GM12891 (cell line): ENCODE results near the gene KCNMA1.

Experiments used
- DNase-seq: peaks from one replicate; pipeline ENCODE4 v3.0.0; 2011; ENCODE audit warnings: low spot score; ENCODE audit not compliant: insufficient read length
- FAIRE-seq: peaks from 2 replicates; lab custom pipeline; 2011; peaks lifted over from hg19 to GRCh38; lab: Jason Lieb, UNC
- PAX5 ChIP-seq: IDR thresholded peaks from 2 replicates; pipeline ENCODE4 v1.6.1; 2011; ENCODE audit warnings: low read length, moderate library complexity, mild to moderate bottlenecking; ENCODE audit not compliant: insufficient read depth, severe bottlenecking
- POLR2A ChIP-seq: IDR thresholded peaks from 2 replicates; pipeline ENCODE4 v1.6.1; 2011; ENCODE audit warnings: low read depth, low read length, control low read depth
- POLR2AphosphoS5 ChIP-seq: IDR thresholded peaks from 2 replicates; pipeline ENCODE4 v1.6.1; 2011; ENCODE audit warnings: low read depth, low read length, control low read depth
- POU2F2 ChIP-seq: IDR thresholded peaks from 2 replicates; pipeline ENCODE4 v1.6.1; 2011; ENCODE audit warnings: low read depth, mild to moderate bottlenecking, control low read depth, low read length, moderate library complexity
- SPI1 ChIP-seq: IDR thresholded peaks from 2 replicates; pipeline ENCODE4 v1.6.1; 2011; ENCODE audit warnings: low read depth, low read length, control low read depth
- TAF1 ChIP-seq: IDR thresholded peaks from 2 replicates; pipeline ENCODE4 v1.6.1; 2011; ENCODE audit warnings: low read depth, low read length, control low read depth

KCNMA1 gene

DNA sequence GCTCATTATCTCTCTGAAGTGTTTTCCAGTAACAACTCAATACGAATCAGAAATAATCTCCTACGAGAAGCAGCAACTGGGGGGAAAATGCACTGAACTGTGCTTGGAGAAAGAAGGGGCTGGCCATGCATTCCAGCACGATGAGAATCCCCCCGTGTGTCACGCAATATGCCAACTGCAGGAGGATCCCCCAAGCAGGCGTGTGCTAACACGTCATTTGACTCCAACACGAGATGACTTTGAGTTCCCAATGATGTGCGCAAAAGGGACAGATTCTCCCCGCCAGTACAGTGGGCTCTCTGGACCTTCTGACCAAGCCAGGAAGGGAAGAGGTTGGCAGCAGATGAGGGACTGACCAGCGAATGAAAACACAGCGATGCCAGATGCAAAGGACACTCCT, 105.5 kb downstream of the KCNMA1 start:
- no peak for DNase-seq
- no peak for FAIRE-seq
- no peak for TF ChIP-seq POLR2AphosphoS5
- no peak for TF ChIP-seq SPI1
- TF ChIP-seq PAX5, result no peak

DNA sequence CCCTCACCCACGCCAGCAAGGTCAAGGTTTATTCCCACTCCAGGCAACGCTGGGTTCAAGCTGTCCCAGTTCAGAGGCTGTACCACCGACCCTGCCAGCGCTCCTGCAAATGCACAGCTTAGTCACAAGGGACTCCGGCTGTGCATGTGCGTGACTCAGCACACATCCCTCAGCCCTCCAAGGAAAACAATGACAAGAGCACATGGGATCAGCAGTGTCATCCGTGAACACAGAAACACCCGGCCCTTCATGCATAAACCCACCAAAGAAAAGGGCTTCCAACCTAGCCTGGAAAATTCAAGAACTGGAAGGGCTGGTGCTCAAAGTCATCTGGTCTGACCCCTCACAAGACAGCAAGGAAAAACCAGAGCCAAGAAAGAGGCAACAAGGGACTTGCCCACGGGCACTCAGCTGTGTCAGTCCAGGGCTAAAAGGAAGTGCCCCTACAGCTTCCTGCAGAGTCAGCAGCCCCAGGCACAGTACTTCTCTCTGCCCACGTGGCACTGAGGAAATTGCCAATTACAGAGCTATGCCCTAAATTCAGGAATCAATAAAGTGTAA, 106.1 kb downstream of the KCNMA1 start:
- FAIRE-seq, result no peak
- TF ChIP-seq POU2F2, result no peak
- TF ChIP-seq PAX5, result no peak
- TF ChIP-seq POLR2AphosphoS5, result no peak
- no peak for TF ChIP-seq POLR2A
- no peak for TF ChIP-seq SPI1
- no peak for TF ChIP-seq TAF1
- no peak for DNase-seq

DNA sequence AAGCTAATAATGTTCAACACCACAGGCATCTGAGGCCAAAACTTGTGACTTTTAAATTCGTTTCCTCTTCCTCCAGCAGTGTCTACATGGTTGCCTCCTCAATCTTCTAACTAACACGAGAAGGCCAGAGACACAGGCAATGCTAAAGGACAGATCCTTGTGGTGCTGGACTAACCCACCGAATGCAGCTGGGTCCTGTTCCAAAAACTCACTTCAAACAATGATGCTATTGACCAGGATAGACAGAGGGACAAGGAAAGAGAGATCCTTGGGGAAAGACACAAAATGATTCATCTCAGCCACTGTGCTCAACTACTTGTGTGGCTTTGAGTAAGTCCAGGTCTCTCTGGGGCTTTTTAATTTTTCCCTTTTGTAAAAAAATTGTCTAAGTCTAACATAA, 107.6 kb downstream of the KCNMA1 start:
- FAIRE-seq (no peak), DNase-seq (no peak)
- TF ChIP-seq POLR2AphosphoS5 (no peak), TAF1 (no peak), SPI1 (no peak), POU2F2 (no peak), POLR2A (no peak), PAX5 (no peak)

DNA sequence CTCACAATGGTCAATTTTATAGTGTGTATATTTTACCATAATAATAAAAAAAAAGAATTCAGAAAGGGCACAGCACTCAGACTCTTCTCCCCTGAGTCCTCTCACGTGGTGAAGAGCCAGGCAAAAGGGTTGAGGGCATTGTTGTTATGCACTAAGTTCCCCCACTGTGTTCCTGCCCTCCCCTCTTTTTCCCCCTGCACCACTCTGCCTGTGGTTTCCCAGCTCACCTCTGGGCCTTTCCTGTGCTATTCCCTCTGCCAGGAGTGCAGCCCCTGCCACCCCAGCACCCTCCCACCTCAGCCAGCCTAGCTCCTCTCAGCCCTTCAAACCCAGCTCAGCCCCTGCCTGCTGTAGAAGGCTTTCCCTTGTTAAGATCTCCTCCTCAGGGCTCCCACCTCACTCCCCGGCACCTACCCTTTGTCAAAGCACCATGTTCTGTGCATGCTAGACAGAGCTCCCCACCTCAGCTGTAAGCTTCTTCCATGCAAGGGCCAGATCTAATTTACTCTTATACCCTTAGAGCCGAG, 108.5 kb downstream of the KCNMA1 start:
- no peak for FAIRE-seq
- DNase-seq, result no peak
- TF ChIP-seq POLR2AphosphoS5, result no peak
- TF ChIP-seq POLR2A, result no peak
- no peak for TF ChIP-seq POU2F2
- TF ChIP-seq PAX5, result no peak
- no peak for TF ChIP-seq TAF1
- TF ChIP-seq SPI1, result no peak

DNA sequence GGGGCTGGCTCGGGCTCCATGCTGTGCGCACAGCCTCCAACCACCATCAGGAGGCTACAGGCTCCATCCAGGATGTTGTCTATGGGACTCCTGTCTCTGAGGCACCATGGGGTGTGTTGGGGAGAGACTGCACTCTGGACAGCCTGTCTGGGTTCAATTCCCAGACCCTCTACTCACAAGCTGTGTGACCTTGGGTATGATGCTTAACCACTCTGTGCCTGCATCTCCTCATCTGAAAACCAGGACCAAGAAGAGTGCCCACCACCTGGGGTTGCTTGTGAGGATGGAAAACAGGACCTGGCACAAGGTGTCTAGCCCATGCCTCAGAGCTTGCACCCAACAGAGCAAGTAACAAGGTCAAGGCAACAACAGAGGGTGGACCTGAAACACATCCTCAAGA, 109.8 kb downstream of the KCNMA1 start:
- FAIRE-seq, result no peak
- no peak for TF ChIP-seq POLR2A
- no peak for TF ChIP-seq PAX5
- no peak for DNase-seq

DNA sequence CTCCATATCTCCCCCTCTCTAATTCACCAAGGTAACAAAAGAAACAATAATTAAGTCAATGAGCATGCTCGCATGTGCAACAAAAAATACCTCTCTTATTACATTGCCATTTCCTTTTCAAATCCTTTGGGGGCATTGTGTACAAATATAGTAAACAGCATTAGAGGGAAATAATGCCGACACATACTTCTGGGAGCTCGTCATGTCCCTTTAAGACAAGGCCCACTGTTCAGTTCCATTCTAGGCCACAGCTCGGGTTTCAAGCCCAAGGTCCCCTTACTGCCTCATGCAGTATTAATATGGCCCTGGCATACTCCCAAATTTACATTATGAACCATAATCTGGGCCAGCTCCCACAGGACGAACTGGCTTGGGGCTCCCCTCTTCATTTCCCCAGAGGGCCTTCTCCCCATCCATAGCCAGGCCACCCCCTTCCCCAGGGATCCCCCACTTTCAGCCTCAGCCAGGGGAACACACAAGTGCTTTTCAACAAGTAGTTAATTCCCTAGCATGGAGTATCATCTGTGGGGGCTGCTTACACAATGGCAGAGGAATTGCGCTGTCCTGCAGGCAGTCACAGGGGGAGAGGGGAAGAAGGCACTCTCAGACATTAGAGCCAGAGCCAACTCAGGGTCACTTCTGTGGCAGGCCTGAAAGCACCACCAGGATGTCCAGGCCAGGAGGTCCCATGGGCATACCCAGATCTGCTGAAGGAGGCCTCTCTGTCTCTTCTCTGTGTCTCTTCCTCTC, 110.6 kb downstream of the KCNMA1 start:
- no peak for FAIRE-seq
- DNase-seq, result no peak

DNA sequence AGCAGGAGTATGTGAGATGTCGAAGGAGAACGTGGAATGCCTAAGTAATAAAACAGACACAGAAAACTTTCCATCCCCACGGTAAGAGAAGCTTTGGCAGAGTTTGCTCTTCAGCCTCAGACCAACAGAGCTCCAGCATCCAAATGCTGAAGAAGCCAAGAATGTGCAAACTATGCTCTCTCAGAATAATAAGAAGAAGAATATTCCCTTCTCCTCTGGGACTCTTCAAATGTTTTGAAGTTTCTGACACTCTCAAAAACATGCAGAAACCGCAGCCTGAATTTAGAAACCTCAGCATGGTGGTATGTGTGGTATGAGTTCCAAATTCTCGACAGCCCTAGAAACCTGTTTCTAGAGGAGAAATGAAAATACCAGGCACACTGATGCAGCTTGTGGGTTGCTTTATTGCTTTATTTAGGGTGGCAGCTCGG, 113.3 kb downstream of the KCNMA1 start:
- FAIRE-seq (no peak), DNase-seq (no peak)
- TF ChIP-seq POU2F2 (no peak), PAX5 (no peak), TAF1 (no peak), POLR2AphosphoS5 (no peak), SPI1 (no peak), POLR2A (no peak)

More for the DNA sequence above, 110.6 kb downstream of the KCNMA1 start:
- TF ChIP-seq SPI1 (no peak), POLR2A (no peak), POU2F2 (no peak), PAX5 (no peak), TAF1 (no peak), POLR2AphosphoS5 (no peak)

DNA sequence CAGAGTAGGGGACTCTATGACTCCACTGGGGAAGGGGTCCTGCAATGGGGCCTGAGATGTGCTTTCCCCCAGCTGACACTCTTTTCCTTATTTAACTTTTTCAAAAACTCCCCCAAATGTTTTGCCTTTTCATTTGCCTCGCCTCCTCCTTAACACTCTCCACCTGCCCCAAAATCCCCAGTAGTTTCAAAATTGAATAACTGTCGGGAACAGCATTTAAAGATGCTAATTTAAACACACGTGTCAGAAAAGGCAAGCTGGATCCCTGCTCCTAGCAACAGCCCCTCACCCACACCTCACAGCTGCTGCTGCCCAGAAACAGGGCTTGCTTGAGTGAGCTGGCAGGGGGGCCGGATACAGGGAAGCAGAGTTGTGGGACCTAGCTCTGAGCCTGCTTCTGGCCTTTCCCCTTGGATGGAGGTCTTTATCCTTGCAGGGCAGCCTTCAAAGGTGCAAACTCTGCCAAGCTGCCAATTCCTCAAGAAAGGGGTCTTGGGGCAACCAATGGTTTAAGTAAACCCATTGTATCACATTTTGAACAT, 115.3 kb downstream of the KCNMA1 start:
- DNase-seq (no peak), FAIRE-seq (no peak)
- no peak for TF ChIP-seq PAX5
- TF ChIP-seq TAF1, result no peak
- no peak for TF ChIP-seq SPI1
- TF ChIP-seq POU2F2, result no peak
- no peak for TF ChIP-seq POLR2A
- no peak for TF ChIP-seq POLR2AphosphoS5

DNA sequence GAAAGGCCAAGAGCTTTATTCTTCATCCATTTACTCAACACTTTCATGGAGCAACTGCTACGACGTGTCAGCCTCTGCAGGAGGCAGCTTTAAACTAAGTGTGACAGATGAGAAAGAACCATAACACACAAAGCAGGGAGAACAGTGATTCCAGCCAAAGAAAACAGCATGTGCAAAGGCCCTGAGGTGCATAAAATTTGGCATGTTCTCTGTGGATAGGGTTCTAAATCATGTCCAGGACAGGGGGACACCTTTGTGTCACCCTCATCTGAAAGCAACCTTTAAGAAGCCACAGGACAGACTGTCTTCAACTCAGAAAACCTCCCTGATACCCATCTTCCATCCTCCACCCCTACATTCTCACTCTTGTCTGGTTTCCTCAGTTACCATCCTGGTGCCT, 116.6 kb downstream of the KCNMA1 start:
- FAIRE-seq (no peak), DNase-seq (no peak)
- no peak for TF ChIP-seq POLR2A
- no peak for TF ChIP-seq TAF1
- no peak for TF ChIP-seq POLR2AphosphoS5
- TF ChIP-seq PAX5, result no peak
- TF ChIP-seq SPI1, result no peak
- no peak for TF ChIP-seq POU2F2
